H1 (cell line): Measurements from ENCODE around the gene SMARCD1. TPM values are rescaled to one million over a fixed set of nuclear protein-coding genes. Genes with fewer than 3 reads are reported as not detected.

Experiments
- CTCF ChIA-PET: fragments of 300-600 bp; sonication (Branson Sonifier 250); formaldehyde crosslinking; loops from one replicate; lab custom pipeline; 2021; ENCODE audit not compliant: partially characterized antibody; lab: Charles Lee
- POLR2A ChIA-PET: fragments of 300-600 bp; sonication (Branson Sonifier 250); formaldehyde crosslinking; loops from one replicate; lab custom pipeline; 2021; ENCODE audit warnings: inconsistent platforms; ENCODE audit not compliant: partially characterized antibody; lab: Charles Lee
- DNase-seq, 2 experiments: peaks; one replicate each; pipeline versions ENCODE4 v3.0.0 to v3.0.0-alpha.2; 2010 to 2022; ENCODE audit warnings: low spot score in 2 of 2, low read depth in 1 of 2, mixed read lengths in 1 of 2
- FAIRE-seq: peaks from 2 replicates; lab custom pipeline; 2011; peaks lifted over from hg19 to GRCh38; lab: Jason Lieb, UNC
- H2AFZ ChIP-seq: 2 replicates; pipeline ENCODE4 v1.8.1; 2012; ENCODE audit warnings: low read length, inconsistent platforms
- H2AK5ac ChIP-seq: 2 replicates; pipeline ENCODE4 v1.6.1; 2013; ENCODE audit warnings: low read depth, low read length
- H2BK120ac ChIP-seq: replicated peaks from 2 replicates; pipeline ENCODE3; 2013; ENCODE audit warnings: low read depth, low read length, inconsistent platforms
- H2BK12ac ChIP-seq: 2 replicates; pipeline ENCODE4 v1.6.1; 2013; ENCODE audit warnings: low read depth, low read length
- H2BK15ac ChIP-seq: 2 replicates; pipeline ENCODE4 v1.6.1; 2013; ENCODE audit warnings: low read length
- H2BK20ac ChIP-seq: 2 replicates; pipeline ENCODE4 v1.6.1; 2013; ENCODE audit warnings: low read length
- H2BK5ac ChIP-seq: 2 replicates; pipeline ENCODE4 v1.6.1; 2013; ENCODE audit warnings: low read depth, low read length
- H3K14ac ChIP-seq: 2 replicates; pipeline ENCODE4 v1.6.1; 2013; ENCODE audit warnings: inconsistent platforms; ENCODE audit not compliant: insufficient read length
- H3K18ac ChIP-seq: 2 replicates; pipeline ENCODE4 v1.6.1; 2013; ENCODE audit warnings: low read length; ENCODE audit errors: extremely low read depth
- H3K23ac ChIP-seq: 2 replicates; pipeline ENCODE4 v1.6.1; 2013; ENCODE audit warnings: inconsistent platforms; ENCODE audit not compliant: insufficient read length
- H3K23me2 ChIP-seq: 2 replicates; pipeline ENCODE4 v1.6.1; 2013; ENCODE audit warnings: low read depth, low read length
- H3K27ac ChIP-seq: 2 replicates; pipeline ENCODE4 v1.6.1; 2011; ENCODE audit warnings: low read depth, low read length, inconsistent platforms
- H3K27me3 ChIP-seq, 4 experiments: replicated peaks in 1 of 4; 1 replicate in 1 of 4; 2 replicates in 3 of 4; pipeline versions ENCODE4 v1.6.1 to v1.8.1; 2011 to 2013; ENCODE audit warnings: low read length in 3 of 4, mild to moderate bottlenecking in 3 of 4, inconsistent platforms in 2 of 4, mixed read lengths in 2 of 4, moderate library complexity in 1 of 4; ENCODE audit not compliant: control insufficient read depth in 3 of 4, insufficient read depth in 3 of 4; ENCODE audit errors: extremely low read depth in 1 of 4
- H3K36me3 ChIP-seq, 4 experiments: 2 replicates each; pipeline versions ENCODE4 v1.6.1 to v1.8.1; 2011 to 2013; ENCODE audit warnings: mild to moderate bottlenecking in 4 of 4, low read length in 3 of 4, moderate library complexity in 2 of 4, control low read depth in 1 of 4, inconsistent platforms in 1 of 4; ENCODE audit not compliant: insufficient read depth in 4 of 4, control insufficient read depth in 2 of 4
- H3K4ac ChIP-seq: replicated peaks from 2 replicates; pipeline ENCODE3; 2013; ENCODE audit warnings: low read length, low read depth, mixed read lengths, inconsistent platforms; ENCODE audit not compliant: insufficient read length
- H3K4me1 ChIP-seq, 4 experiments: replicated peaks in 1 of 4; 1 replicate in 1 of 4; 2 replicates in 3 of 4; pipeline versions ENCODE4 v1.6.1 to v1.8.1; 2011 to 2013; ENCODE audit warnings: low read length in 3 of 4, inconsistent platforms in 2 of 4, mixed read lengths in 1 of 4; ENCODE audit not compliant: insufficient read depth in 4 of 4, control insufficient read depth in 3 of 4
- H3K4me2 ChIP-seq, 2 experiments: 2 replicates each; pipeline versions ENCODE4 v1.6.1 to v1.8.1; 2011 to 2013; ENCODE audit warnings: low read depth in 2 of 2, low read length in 2 of 2, control low read depth in 1 of 2, inconsistent platforms in 1 of 2, mild to moderate bottlenecking in 1 of 2; ENCODE audit not compliant: insufficient read depth in 1 of 2
- H3K4me3 ChIP-seq, 4 experiments: fragments of 200-600, 300-600 bp in 1 of 4; sonication (generic), shearing (Covaris generic), sonication (Bioruptor Twin) in 1 of 4; 2 replicates each; pipeline versions ENCODE4 v1.5.1 to v1.8.1; 2011 to 2016; ENCODE audit warnings: low read length in 4 of 4, low read depth in 3 of 4, control low read depth in 2 of 4, inconsistent platforms in 2 of 4, mild to moderate bottlenecking in 2 of 4, mixed read lengths in 1 of 4, moderate library complexity in 1 of 4; ENCODE audit not compliant: insufficient read depth in 2 of 4; ENCODE audit errors: extremely low read depth in 1 of 4
- H3K56ac ChIP-seq: replicated peaks from 2 replicates; pipeline ENCODE3; 2013; ENCODE audit warnings: low read depth, mild to moderate bottlenecking, mixed read lengths, low read length, inconsistent platforms; ENCODE audit not compliant: insufficient read length
- H3K79me1 ChIP-seq: 2 replicates; pipeline ENCODE4 v1.6.1; 2013; ENCODE audit warnings: low read depth, low read length, control low read depth
- H3K79me2 ChIP-seq, 2 experiments: 2 replicates each; pipeline versions ENCODE4 v1.6.1 to v1.8.1; 2012 to 2013; ENCODE audit warnings: low read length in 2 of 2, mild to moderate bottlenecking in 2 of 2, inconsistent platforms in 1 of 2; ENCODE audit not compliant: insufficient read depth in 2 of 2, control insufficient read depth in 1 of 2
- H3K9ac ChIP-seq, 4 experiments: replicated peaks in 1 of 4; 1 replicate in 1 of 4; 2 replicates in 3 of 4; pipeline versions ENCODE4 v1.6.1 to v1.8.1; 2011 to 2013; ENCODE audit warnings: low read depth in 3 of 4, low read length in 3 of 4, control low read depth in 2 of 4, mild to moderate bottlenecking in 2 of 4, moderate library complexity in 2 of 4, inconsistent platforms in 1 of 4; ENCODE audit errors: extremely low read depth in 1 of 4
- H3K9me3 ChIP-seq, 2 experiments: 2 replicates each; pipeline versions ENCODE4 v1.6.1 to v1.8.1; 2012 to 2013; ENCODE audit warnings: mild to moderate bottlenecking in 2 of 2, moderate library complexity in 2 of 2, control low read depth in 1 of 2, inconsistent platforms in 1 of 2, low read depth in 1 of 2, low read length in 1 of 2, mixed read lengths in 1 of 2; ENCODE audit not compliant: insufficient read depth in 2 of 2
- H4K20me1 ChIP-seq, 2 experiments: replicated peaks in 1 of 2; 2 replicates each; pipeline versions ENCODE3 to v1.8.1; 2011 to 2013; ENCODE audit warnings: inconsistent platforms in 2 of 2, low read length in 2 of 2, mild to moderate bottlenecking in 1 of 2; ENCODE audit not compliant: insufficient read depth in 2 of 2, control insufficient read depth in 1 of 2
- H4K5ac ChIP-seq: 2 replicates; pipeline ENCODE4 v1.6.1; 2013; ENCODE audit warnings: low read length, low read depth, mixed read lengths, inconsistent platforms; ENCODE audit not compliant: insufficient read length
- H4K8ac ChIP-seq: 2 replicates; pipeline ENCODE4 v1.8.0; 2013; ENCODE audit warnings: mild to moderate bottlenecking, moderate library complexity, low read length, inconsistent platforms; ENCODE audit not compliant: insufficient read depth; ENCODE audit errors: extremely low read depth
- H4K91ac ChIP-seq: replicated peaks from 2 replicates; pipeline ENCODE3; 2013; ENCODE audit warnings: low read length, mixed read lengths, inconsistent platforms; ENCODE audit not compliant: insufficient read length
- POLR2A ChIP-seq, 2 experiments: IDR thresholded peaks; 1 replicate in 1 of 2; 2 replicates in 1 of 2; pipeline ENCODE4 v1.6.1; 2011; ENCODE audit warnings: low read depth in 2 of 2, low read length in 2 of 2, mild to moderate bottlenecking in 2 of 2; ENCODE audit errors: control extremely low read depth in 1 of 2
- RBBP5 ChIP-seq: IDR thresholded peaks from 2 replicates; pipeline ENCODE4 v1.7.1; 2012; ENCODE audit warnings: low read depth, mild to moderate bottlenecking, inconsistent platforms, low read length, moderate library complexity, borderline replicate concordance
- WGBS, 2 experiments: shearing (Covaris generic) in 1 of 2; methylation state at CpG; one replicate each; pipeline versions ENCODE4 v1.1.6 to v1.1.7; 2013 to 2015; ENCODE audit warnings: low lambda C conversion rate in 2 of 2, mixed read lengths in 2 of 2, inconsistent platforms in 1 of 2, low coverage in 1 of 2, missing lambda C conversion rate in 1 of 2; ENCODE audit not compliant: insufficient replicate concordance in 2 of 2, insufficient coverage in 1 of 2, insufficient read length in 1 of 2; ENCODE audit errors: extremely low coverage in 1 of 2, missing lambda C conversion rate in 1 of 2; 5-methylcytosine and 5-hydroxymethylcytosine counted together
- polyA plus RNA-seq, 7 experiments: library from polyadenylated mRNA; depleted of rRNA in 3 of 7; stranded (reverse) in 5 of 7; unstranded in 2 of 7; fragments of >200 nt in 5 of 7; fragments of 200-250 nt in 2 of 7; gene quantifications; 1 replicate in 5 of 7; 2 replicates in 1 of 7; 4 replicates in 1 of 7; pipeline versions ENCODE4 v1.2.1 to v1.2.3, GENCODE V29; 2011 to 2013; ENCODE audit warnings: missing spikeins in 2 of 7, mixed read lengths in 2 of 7
- total RNA-seq: library from RNA; stranded (reverse); fragmentation: NEBNext Ultra II Directional; extraction: Animal tissue kit (Norgen Biotek cat#: 25700); gene quantifications from 2 replicates; pipeline ENCODE4 v1.2.1, GENCODE V29; 2021

Gene SMARCD1
- total and polyA plus RNA-seq, 2 of the 8 experiments (the other 6 are each of a cell fraction or from before 2014, with no cell fraction given), result 128 to 130 TPM

- H2BK15ac ChIP-seq, result no peak overlapping the region
- H3K23me2 ChIP-seq, result no peaks in the 10 kb centered on the region; the same call in 1 of the 2 replicates
- no peaks in the 10 kb centered on the region for H3K27me3 ChIP-seq
- H3K4ac ChIP-seq, result no peak overlapping the region
- H4K5ac ChIP-seq, result no peak overlapping the region
- TF ChIP-seq POLR2A (IDR thresholded peaks at IDR 0.05; ENCODE audit: control extremely low read depth in 1 of 2, low read depth in 2 of 2, low read length in 2 of 2) (no peak), RBBP5 (no peak)
- no peak overlapping the region for H3K23ac ChIP-seq
- H2BK5ac ChIP-seq, result no peak overlapping the region
- no peak overlapping the region for H2AFZ ChIP-seq
- no peak overlapping the region for H4K91ac ChIP-seq
- H3K4me1 ChIP-seq, result no peaks in the 10 kb centered on the region
- no peak overlapping the region for H4K8ac ChIP-seq
- H3K27ac ChIP-seq, result no peak overlapping the region
- H3K9me3 ChIP-seq, result no peaks in the 10 kb centered on the region
- no peak overlapping the region for H3K18ac ChIP-seq
- 100% methylated on average over 2 of the region's 2 CpGs; no CpG with 5 or more reads in 1 of the 2 experiments for WGBS, 2 experiments
- ChIA-PET POLR2A (interaction anchor here (0.8 to 27.1 kb wide), 3 partner anchors 10 to 42 kb away, joined by 4 to 457 read pairs (median 4); partner anchors contain the start of genes GPD1 and SMARCD1), CTCF (interaction anchor here (0.7 to 32.9 kb wide), 2 partner anchors 9 to 33 kb away, joined by 4 to 625 read pairs; partner anchors contain the start of gene SMARCD1)
- no peak overlapping the region for H3K56ac ChIP-seq
- no peak overlapping the region for H2AK5ac ChIP-seq
- DNase-seq (no peak), FAIRE-seq (no peak)
- H2BK120ac ChIP-seq, result no peak overlapping the region
- peaks cover 0 to 2% of the 10 kb centered on the region in 2 experiments for H4K20me1 ChIP-seq
- H2BK12ac ChIP-seq, result no peak overlapping the region
- no peak overlapping the region for H3K14ac ChIP-seq
- H3K79me2 ChIP-seq, result peaks cover 0 to 4% of the 10 kb centered on the region in 2 experiments; a peak in 2 of 4 replicates
- peaks cover 0 to 3% (median 0%) of the 10 kb centered on the region in 4 experiments; a peak in 1 of 8 replicates for H3K36me3 ChIP-seq
- H3K79me1 ChIP-seq, result no peaks in the 10 kb centered on the region; the same call in 1 of the 2 replicates
- no peak overlapping the region for H3K4me3 ChIP-seq
- no peak overlapping the region; a peak in 1 of 7 replicates for H3K9ac ChIP-seq
- no peak overlapping the region for H2BK20ac ChIP-seq
- H3K4me2 ChIP-seq, result no peak overlapping the region
Measured at GRCh38 chr12:50119387-50119786, 34.2 kb downstream of the SMARCD1 start.
